Pancreas (tissue), 10 donors: Measurements from ENCODE around the gene PDE6G. TPM values are rescaled to one million over a fixed set of nuclear protein-coding genes. Genes with fewer than 3 reads are reported as not detected.
A peak's percentile ranks its signal among the peaks of the same experiment; 100 is the strongest.

ENCODE experiments used
- ATAC-seq, 4 donors: fragments of 200-7000 bp; cut with Tn5 transposase; one replicate each; pipeline versions ENCODE4 v1.8.0 to v1.9.1; 2020; ENCODE audit warnings: mild to moderate bottlenecking in 4 of 4, moderate library complexity in 4 of 4
- DNase-seq, 6 donors: peaks; one replicate each; pipeline ENCODE4 v3.0.0-alpha.2; 2020
- FAIRE-seq: peaks from 2 replicates; lab custom pipeline; 2012; peaks lifted over from hg19 to GRCh38; lab: Jason Lieb, UNC
- H3K27ac ChIP-seq, 4 donors: fragments of 200-600 bp; sonication (generic); 1 replicate in 3 of 4; 2 replicates in 1 of 4; pipeline versions ENCODE4 v1.5.0 to v1.8.0; 2020
- H3K27me3 ChIP-seq, 4 donors: fragments of 200-600 bp; one replicate each; pipeline ENCODE4 v1.8.0; 2021
- H3K36me3 ChIP-seq, 3 donors: fragments of 200-600 bp; sonication (generic) in 1 of 3; one replicate each; pipeline versions ENCODE4 v1.5.0 to v1.8.0; 2020 to 2021
- H3K4me1 ChIP-seq, 3 donors: fragments of 200-600 bp; one replicate each; pipeline ENCODE4 v1.8.0; 2021
- H3K4me3 ChIP-seq, 4 donors: fragments of 200-600 bp; sonication (generic) in 2 of 4; one replicate each; pipeline versions ENCODE4 v1.5.0 to v1.8.0; 2020 to 2021
- H3K9me3 ChIP-seq, 4 donors: fragments of 200-600 bp; one replicate each; pipeline ENCODE4 v1.8.0; 2021
- WGBS, 2 donors: extraction: QIAGEN DNeasy Blood & Tissue Kit; methylation state at CpG; one replicate each; pipeline ENCODE4 v1.1.7; 2013; 5-methylcytosine and 5-hydroxymethylcytosine counted together
- intact Hi-C, 3 donors: fragments of 100-400 bp; cut with DNase I; formaldehyde crosslinking; loops; one replicate each; pipeline versions ENCODE4 v1.11.1 to v1.14.2; 2022
- polyA plus RNA-seq, 2 donors: library from polyadenylated mRNA; stranded (reverse); fragments of 200-250 nt; gene quantifications; one replicate each; pipeline ENCODE4 v1.2.3, GENCODE V29; 2013
- total RNA-seq, 6 donors: library from RNA; stranded (reverse); fragmentation: NEBNext Ultra II Directional in 4 of 6; extraction: Animal tissue kit (Norgen Biotek cat#: 25700) in 4 of 6; gene quantifications; one replicate each; pipeline versions ENCODE4 v1.2.1 to v1.2.4, GENCODE V29; 2021 to 2023
- TF ChIP-seq, protein P1 (sequence below), 4 donors: fragments of 200-600 bp; sonication (generic) in 3 of 4; IDR thresholded peaks; one replicate each; pipeline versions ENCODE4 v1.5.0 to v1.8.0; 2021; ENCODE audit warnings: antibody characterized with exemption in 4 of 4
- donor health status: healthy with polysubstance abuse.
- donor health status: DM: no; HTN: no; CAD: no; lungs with moderate emphysema.
- donor health status: DM: no; HTN: no; CAD: no.
- donor health status: control.
- donor health status: control.
- donor health status: Bipolar disorder and iron deficiency.
- donor health status: DM: yes; HTN: yes; CAD: no.
- donor health status: DM: no; HTN: no; CAD: no.
- donor health status: DM: no; HTN: no; CAD: no.
- donor health status: DM: yes; HTN: yes; CAD: no.

Gene PDE6G
- total and polyA plus RNA-seq, 8 donors = 0.31 to 0.49 (median 0.42) TPM; not detected in 4

GRCh38 chr17:81664051-81664470, 7.7 kb upstream of the PDE6G start:
- TF ChIP-seq, protein P1, sequence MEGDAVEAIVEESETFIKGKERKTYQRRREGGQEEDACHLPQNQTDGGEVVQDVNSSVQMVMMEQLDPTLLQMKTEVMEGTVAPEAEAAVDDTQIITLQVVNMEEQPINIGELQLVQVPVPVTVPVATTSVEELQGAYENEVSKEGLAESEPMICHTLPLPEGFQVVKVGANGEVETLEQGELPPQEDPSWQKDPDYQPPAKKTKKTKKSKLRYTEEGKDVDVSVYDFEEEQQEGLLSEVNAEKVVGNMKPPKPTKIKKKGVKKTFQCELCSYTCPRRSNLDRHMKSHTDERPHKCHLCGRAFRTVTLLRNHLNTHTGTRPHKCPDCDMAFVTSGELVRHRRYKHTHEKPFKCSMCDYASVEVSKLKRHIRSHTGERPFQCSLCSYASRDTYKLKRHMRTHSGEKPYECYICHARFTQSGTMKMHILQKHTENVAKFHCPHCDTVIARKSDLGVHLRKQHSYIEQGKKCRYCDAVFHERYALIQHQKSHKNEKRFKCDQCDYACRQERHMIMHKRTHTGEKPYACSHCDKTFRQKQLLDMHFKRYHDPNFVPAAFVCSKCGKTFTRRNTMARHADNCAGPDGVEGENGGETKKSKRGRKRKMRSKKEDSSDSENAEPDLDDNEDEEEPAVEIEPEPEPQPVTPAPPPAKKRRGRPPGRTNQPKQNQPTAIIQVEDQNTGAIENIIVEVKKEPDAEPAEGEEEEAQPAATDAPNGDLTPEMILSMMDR (IDR thresholded peaks at IDR 0.05) = no peak
- Histone ChIP-seq H3K4me1 (peaks cover 13 to 28% (median 15%) of the 10 kb centered on the region in 3 donors), H3K4me3 (no peak overlapping the region), H3K9me3 (no peaks in the 10 kb centered on the region), H3K27ac (no peak overlapping the region), H3K27me3 (no peaks in the 10 kb centered on the region), H3K36me3 (no peaks in the 10 kb centered on the region)
- FAIRE-seq = no peak
- no peak for DNase-seq
- WGBS, 2 donors = 73 to 94% methylated on average over 7 of the region's 7 CpGs
- ATAC-seq = no peak
- intact Hi-C loops = no loop called here

DNA sequence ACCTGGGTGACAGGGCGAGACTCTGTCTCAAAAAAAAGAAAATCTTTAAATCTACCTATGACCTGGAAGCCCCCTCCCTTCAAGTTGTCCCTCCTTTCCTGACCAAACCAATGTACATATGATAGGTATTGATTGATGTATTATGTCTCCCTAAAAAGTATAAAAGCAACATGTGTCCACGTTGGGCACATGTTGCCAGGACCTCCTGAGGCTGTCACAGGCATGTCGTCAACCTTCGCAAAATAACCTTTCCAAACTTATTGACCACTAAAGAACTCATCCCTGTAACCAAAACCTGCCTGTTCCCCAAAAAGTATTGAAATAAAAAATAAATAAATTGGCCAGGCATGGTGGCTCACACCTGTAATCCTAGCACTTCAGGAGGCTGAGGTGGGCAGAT, 5.7 kb upstream of the PDE6G start:
- Histone ChIP-seq H3K36me3 (no peaks in the 10 kb centered on the region), H3K4me3 (no peak overlapping the region), H3K4me1 (peaks cover 13 to 26% (median 19%) of the 10 kb centered on the region in 3 donors), H3K9me3 (no peaks in the 10 kb centered on the region), H3K27me3 (no peaks in the 10 kb centered on the region), H3K27ac (no peak overlapping the region)
- 90 to 93% methylated on average over 4 of the region's 4 CpGs for WGBS, 2 donors
- ATAC-seq = no peak
- FAIRE-seq = no peak
- DNase-seq = no peak
- intact Hi-C loops = no loop called here
- TF ChIP-seq, protein P1 (IDR thresholded peaks at IDR 0.05) = no peak

- Histone ChIP-seq H3K4me3 (no peak overlapping the region), H3K27ac (peak overlapping the region; percentile 73 to 91 (median 82)), H3K9me3 (no peaks in the 10 kb centered on the region), H3K36me3 (no peaks in the 10 kb centered on the region), H3K4me1 (peaks cover 13 to 23% (median 16%) of the 10 kb centered on the region in 3 donors), H3K27me3 (no peaks in the 10 kb centered on the region)
- no peak for ATAC-seq
- no peak for DNase-seq
- FAIRE-seq = no peak
- TF ChIP-seq, protein P1 (IDR thresholded peaks at IDR 0.05) = no peak
- intact Hi-C loops = no loop called here
- 90 to 95% methylated on average over 9 of the region's 9 CpGs for WGBS, 2 donors
These were observed 4.1 kb upstream of the PDE6G start for GRCh38 chr17:81660441-81660840.

GRCh38 chr17:81659038-81659437, 2.7 kb upstream of the PDE6G start:
- peak overlapping the region; percentile 73 to 91 (median 82) for H3K27ac ChIP-seq
- peaks cover 13 to 18% (median 13%) of the 10 kb centered on the region in 3 donors for H3K4me1 ChIP-seq
- DNase-seq = no peak
- ATAC-seq = peak; percentile 50 to 80 (median 74)
- H3K9me3 ChIP-seq = no peaks in the 10 kb centered on the region
- WGBS, 2 donors = 51 to 53% methylated on average over 5 of the region's 5 CpGs
- H3K36me3 ChIP-seq = no peaks in the 10 kb centered on the region
- intact Hi-C loops = no loop called here
- H3K4me3 ChIP-seq = no peak overlapping the region
- FAIRE-seq = no peak
- TF ChIP-seq, protein P1 (IDR thresholded peaks at IDR 0.05) = no peak
- H3K27me3 ChIP-seq = no peaks in the 10 kb centered on the region

- FAIRE-seq = no peak
- no peak overlapping the region for H3K4me3 ChIP-seq
- H3K9me3 ChIP-seq = no peaks in the 10 kb centered on the region
- TF ChIP-seq, protein P1 (IDR thresholded peaks at IDR 0.05) = no peak
- intact Hi-C loops = no loop called here
- no peak overlapping the region for H3K27ac ChIP-seq
- no peak for ATAC-seq
- H3K36me3 ChIP-seq = no peaks in the 10 kb centered on the region
- no peak for DNase-seq
- peaks cover 13 to 18% (median 13%) of the 10 kb centered on the region in 3 donors for H3K4me1 ChIP-seq
- WGBS, 2 donors = 55 to 75% methylated on average over 4 of the region's 4 CpGs
- no peaks in the 10 kb centered on the region for H3K27me3 ChIP-seq
These were observed 493 bp upstream of the PDE6G start for GRCh38 chr17:81656835-81657234.
